GM18909 (cell line): ENCODE measurements around the gene EYA2.

Source experiments
- ATAC-seq: cut with Tn5 transposase; IDR thresholded peaks from one replicate; pipeline ENCODE4 v1.9.1; 2021; ENCODE audit warnings: mild to moderate bottlenecking; ENCODE audit not compliant: unreplicated experiment, poor library complexity

Gene EYA2

GRCh38 chr20:46995561-46996142, 101.0 kb downstream of the EYA2 start:
- no peak for ATAC-seq

GRCh38 chr20:46997187-46997586, 102.5 kb downstream of the EYA2 start:
- ATAC-seq: no peak

- no peak for ATAC-seq
Measured at GRCh38 chr20:46998477-46999240, 104.0 kb downstream of the EYA2 start.

GRCh38 chr20:46999801-47000465, 105.3 kb downstream of the EYA2 start:
- no peak for ATAC-seq

DNA sequence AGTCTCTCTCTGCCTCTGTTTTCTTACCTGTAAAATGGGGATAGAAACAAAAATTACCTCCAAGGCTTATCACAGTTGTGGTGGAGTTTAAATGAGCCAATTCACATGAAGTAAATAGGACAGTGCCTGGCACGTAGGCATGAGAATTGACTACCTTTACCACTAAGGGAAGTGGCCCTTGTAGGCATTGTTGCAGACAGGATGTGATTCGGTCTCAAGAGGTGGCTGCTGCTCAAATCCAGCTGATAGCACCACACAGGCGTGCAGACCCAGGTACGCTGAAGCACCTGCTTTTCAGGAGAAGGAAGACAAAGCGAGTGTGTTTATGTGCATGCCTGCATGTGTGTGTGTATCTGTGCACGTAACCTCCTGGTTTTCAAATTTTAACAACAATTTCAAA, 108.6 kb downstream of the EYA2 start:
- no peak for ATAC-seq

- ATAC-seq: no peak
Measured at GRCh38 chr20:47004179-47004578, 109.5 kb downstream of the EYA2 start.

GRCh38 chr20:47007826-47008655, 113.4 kb downstream of the EYA2 start:
- no peak for ATAC-seq

DNA sequence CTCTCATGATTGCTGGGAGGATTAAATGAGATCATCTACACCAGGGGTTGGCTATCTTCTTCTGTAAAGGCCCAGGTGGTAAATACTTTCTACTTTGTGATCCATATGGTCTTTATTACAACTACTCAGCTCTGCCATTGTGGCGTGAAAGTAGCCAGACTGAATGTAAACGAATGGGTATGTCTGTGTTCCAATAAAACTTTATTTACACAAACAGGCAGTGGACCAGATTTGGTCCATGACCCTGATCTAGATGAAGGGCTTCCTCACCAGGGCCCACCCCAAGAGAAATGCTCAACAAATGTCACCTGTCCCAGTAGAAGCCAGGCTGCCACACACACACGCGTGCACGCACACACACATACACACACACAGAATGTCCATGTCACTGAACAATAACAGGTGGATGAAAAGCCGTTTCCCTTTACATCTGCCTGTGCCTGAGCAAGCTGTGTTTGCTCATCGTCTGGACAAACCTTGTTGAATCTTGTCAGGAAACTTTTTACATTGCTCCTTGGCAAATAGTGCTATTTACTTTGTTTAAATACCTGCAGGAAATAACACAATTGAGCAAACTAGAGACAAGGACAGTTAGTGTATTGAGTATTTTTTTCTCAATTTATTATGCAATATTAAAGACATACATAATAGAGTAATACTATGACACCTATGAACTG, 114.3 kb downstream of the EYA2 start:
- ATAC-seq: no peak

DNA sequence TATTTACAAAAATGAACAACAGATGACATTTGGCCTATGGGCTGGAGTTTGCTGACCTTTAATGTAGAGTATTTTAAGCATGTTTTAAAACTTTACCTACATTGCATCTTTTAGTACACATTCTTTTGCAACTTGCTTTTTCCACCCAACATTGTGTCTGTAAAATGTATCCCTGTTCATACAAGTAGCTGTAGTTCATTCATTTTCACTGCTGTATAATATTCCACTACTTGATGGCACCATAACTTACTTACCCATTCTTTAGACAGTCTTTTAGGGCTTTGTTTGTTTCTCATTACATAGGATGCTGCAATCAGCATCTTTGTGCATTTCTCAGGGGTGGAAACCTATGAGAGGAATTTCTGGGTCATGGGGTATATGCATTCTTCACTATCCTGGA, 115.1 kb downstream of the EYA2 start:
- ATAC-seq: no peak

DNA sequence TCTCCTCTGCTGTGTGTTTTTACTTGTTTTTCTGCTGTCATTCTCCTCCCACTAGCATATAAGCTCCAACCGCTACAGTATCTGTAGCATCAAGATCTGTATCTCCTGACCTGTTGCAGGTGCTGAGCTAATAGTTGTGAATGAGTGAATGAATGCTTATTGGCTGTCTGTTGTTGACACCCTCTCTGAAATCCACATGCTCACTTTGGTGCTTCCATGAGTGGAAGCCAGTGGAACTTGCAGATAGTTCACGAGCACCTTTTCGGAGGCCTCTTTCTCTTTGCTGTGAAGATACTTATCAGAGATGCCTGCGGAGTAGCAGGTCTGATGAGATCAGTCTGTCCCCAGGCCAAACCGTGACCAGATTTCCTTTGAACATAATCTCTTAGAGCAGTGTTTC, 117.3 kb downstream of the EYA2 start:
- ATAC-seq: no peak

GRCh38 chr20:47013606-47014005, 119.0 kb downstream of the EYA2 start:
- ATAC-seq: no peak

GRCh38 chr20:47016068-47016664, 121.5 kb downstream of the EYA2 start:
- ATAC-seq: no peak

DNA sequence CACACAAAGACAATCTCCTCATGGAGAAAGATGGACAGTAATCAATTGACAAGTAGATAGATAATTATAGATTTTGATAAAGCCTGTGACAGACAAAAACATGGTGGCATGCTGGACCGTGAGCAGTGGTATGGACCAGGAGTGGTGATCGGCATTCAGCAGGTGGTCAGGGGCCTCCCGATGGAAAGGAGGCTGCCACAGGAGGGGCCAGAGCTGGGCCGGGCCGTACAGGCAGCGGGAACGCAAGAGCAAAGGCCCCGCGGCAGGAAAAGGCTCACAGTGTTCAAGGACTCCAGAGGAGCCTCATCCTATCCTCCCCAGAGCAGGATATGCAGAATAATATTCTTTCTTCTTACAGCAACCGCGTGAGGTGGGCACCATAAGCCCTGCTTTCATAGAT, 123.7 kb downstream of the EYA2 start:
- ATAC-seq: no peak

DNA sequence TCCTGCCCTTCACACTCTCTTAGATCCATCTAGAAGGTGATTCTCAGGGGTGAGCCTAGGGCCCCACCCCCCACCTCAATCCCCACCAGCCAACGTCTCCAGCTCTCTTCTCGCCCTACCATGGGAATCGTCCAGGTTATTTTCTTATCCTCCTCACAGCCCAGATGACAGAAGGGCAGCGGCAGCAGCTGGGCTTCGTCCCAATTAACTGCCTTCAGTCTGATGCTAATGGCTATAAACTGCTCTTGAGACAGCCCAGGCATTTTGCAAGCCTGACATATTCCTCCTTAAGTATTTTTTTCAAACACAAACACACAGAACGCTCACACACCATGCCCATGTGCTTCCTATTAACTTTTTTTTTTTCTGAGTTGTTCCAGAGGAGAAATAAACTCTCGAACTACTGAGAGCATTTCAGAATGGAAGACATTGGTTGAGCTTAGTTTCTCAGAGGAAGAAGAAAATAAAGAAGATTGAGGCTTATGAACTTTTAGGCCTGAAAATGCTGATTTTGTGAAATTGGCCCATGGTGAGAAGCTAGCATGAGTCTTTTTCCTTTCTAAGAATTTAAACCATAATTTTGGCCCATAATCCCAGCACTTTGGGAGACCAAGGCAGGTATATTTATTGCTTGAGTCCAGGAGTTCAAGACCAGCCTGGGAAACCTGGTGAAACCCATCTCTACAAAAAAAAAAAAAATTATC, 124.6 kb downstream of the EYA2 start:
- ATAC-seq: no peak

GRCh38 chr20:47020231-47020630, 125.6 kb downstream of the EYA2 start:
- ATAC-seq: no peak

GRCh38 chr20:47021850-47022249, 127.2 kb downstream of the EYA2 start:
- no peak for ATAC-seq

DNA sequence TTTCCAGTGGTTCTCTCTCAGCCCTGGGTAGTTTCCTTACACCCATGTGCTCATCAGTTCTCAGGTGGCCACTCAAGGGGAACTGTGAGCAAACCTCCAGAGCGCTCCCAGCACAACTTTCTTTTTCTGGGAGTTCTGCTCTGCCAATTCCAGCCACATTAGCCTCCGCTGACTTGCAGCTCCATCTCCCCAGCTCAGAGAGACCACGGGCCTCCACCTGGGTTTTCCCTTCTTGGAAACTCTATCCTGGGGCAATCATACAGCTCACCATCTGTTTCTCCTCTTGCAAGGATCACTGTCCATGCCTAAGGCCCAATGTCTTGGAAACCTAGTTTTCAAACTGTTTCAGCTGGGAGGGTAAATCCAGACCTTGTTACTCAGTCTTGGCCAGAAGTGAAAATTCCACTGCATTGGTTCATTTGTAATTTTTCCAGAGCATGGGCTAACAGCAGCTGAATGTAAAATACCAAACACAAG, 129.9 kb downstream of the EYA2 start:
- no peak for ATAC-seq

GRCh38 chr20:47027042-47027441, 132.4 kb downstream of the EYA2 start:
- ATAC-seq: no peak

DNA sequence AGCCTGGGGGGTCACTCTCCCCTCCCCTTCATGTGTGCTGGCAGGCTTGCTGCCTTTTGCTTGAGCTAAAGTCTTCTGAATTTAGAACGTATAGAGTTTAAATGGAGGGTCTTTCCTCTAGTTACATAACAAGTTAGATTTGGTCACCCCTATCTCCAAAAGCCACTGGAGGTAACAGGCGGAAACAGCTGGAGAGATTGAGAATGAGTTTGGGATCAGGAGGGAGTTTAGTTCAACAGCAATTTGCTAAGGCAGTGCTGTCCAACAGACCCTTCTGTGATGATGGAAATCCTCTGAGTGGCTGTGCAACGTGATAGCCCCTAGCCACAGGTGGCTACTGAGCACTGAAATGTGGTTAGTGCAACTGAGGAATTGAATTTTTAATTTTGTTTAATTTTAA, 132.8 kb downstream of the EYA2 start:
- no peak for ATAC-seq
